Neural cell (in vitro differentiated cells): ENCODE measurements around the gene ACOT7. TPM values are rescaled to one million over a fixed set of nuclear protein-coding genes. Genes with fewer than 3 reads are reported as not detected.

Experiments used
- H2AFZ ChIP-seq: fragments of 200-600, 300-800 bp; sonication (generic), shearing (Covaris generic); 2 replicates; pipeline ENCODE4 v1.6.0; 2014; ENCODE audit warnings: low read depth, mild to moderate bottlenecking, antibody characterized with exemption, low read length, moderate library complexity
- H3F3A ChIP-seq: fragments of 200-600 bp; shearing (Covaris generic); 2 replicates; pipeline ENCODE4 v1.6.1; 2016; ENCODE audit warnings: mild to moderate bottlenecking, moderate library complexity, mixed read lengths, antibody characterized with exemption, low read length; ENCODE audit not compliant: insufficient read depth, poor library complexity, severe bottlenecking
- H3K27ac ChIP-seq: fragments of 200-600, 300-800 bp; sonication (generic), shearing (Covaris generic); 2 replicates; pipeline ENCODE4 v1.5.1; 2014; ENCODE audit warnings: mild to moderate bottlenecking, low read length, moderate library complexity
- H3K27me3 ChIP-seq: fragments of 300-800, 200-600 bp; sonication (generic), shearing (Covaris generic); 2 replicates; pipeline ENCODE4 v1.6.0; 2014; ENCODE audit warnings: mild to moderate bottlenecking, low read depth, low read length, moderate library complexity; ENCODE audit not compliant: insufficient read depth
- H3K36me3 ChIP-seq: fragments of 300-800, 200-600 bp; sonication (generic), shearing (Covaris generic); 2 replicates; pipeline ENCODE4 v1.5.1; 2014; ENCODE audit warnings: mild to moderate bottlenecking, antibody characterized with exemption, low read length, moderate library complexity; ENCODE audit not compliant: insufficient read depth
- H3K4me2 ChIP-seq: fragments of 300-800, 200-600 bp; sonication (generic), shearing (Covaris generic); 2 replicates; pipeline ENCODE4 v1.6.0; 2014; ENCODE audit warnings: mild to moderate bottlenecking, low read length
- H3K4me3 ChIP-seq: fragments of 300-800, 200-600 bp; sonication (generic), shearing (Covaris generic); 2 replicates; pipeline ENCODE4 v1.5.1; 2014; ENCODE audit warnings: mild to moderate bottlenecking, low read length, moderate library complexity
- H3K79me2 ChIP-seq: fragments of 200-600 bp; shearing (Covaris generic); replicated peaks from 2 replicates; pipeline ENCODE4 v1.6.0; 2014; ENCODE audit warnings: mild to moderate bottlenecking, low read length, moderate library complexity; ENCODE audit not compliant: insufficient read depth
- H3K9ac ChIP-seq: fragments of 300-800, 200-600 bp; sonication (generic), shearing (Covaris generic); 2 replicates; pipeline ENCODE4 v1.6.1; 2016; ENCODE audit warnings: mild to moderate bottlenecking, low read length, mixed read lengths
- H3K9me2 ChIP-seq: fragments of 200-600 bp; shearing (Covaris generic); 2 replicates; pipeline ENCODE4 v1.6.1; 2016; ENCODE audit warnings: mild to moderate bottlenecking, low read length, mixed read lengths; ENCODE audit not compliant: insufficient read depth
- H3K9me3 ChIP-seq: fragments of 200-600, 300-800 bp; sonication (generic), shearing (Covaris generic); 2 replicates; pipeline ENCODE4 v1.6.1; 2016; ENCODE audit warnings: mild to moderate bottlenecking, mixed run types, low read length, moderate library complexity, mixed read lengths
- H4K20me1 ChIP-seq: fragments of 200-600 bp; shearing (Covaris generic); 2 replicates; pipeline ENCODE4 v1.6.1; 2016; ENCODE audit warnings: mild to moderate bottlenecking, mixed run types; ENCODE audit not compliant: insufficient read depth
- CTCF ChIP-seq: fragments of 450-650 bp; IDR thresholded peaks from 2 replicates; pipeline ENCODE4 v1.5.1; 2014; ENCODE audit warnings: antibody characterized with exemption, mild to moderate bottlenecking, moderate library complexity; ENCODE audit not compliant: poor library complexity, severe bottlenecking
- EP300 ChIP-seq: fragments of 450-650 bp; conservative IDR thresholded peaks from 2 replicates; pipeline ENCODE4 v1.6.1; 2014; ENCODE audit warnings: antibody characterized with exemption, mild to moderate bottlenecking, moderate library complexity; ENCODE audit not compliant: poor library complexity, severe bottlenecking
- EZH2 ChIP-seq: fragments of 200-600, 300-800 bp; shearing (Covaris generic), sonication (generic); IDR thresholded peaks from 2 replicates; pipeline ENCODE4 v1.6.1; 2014; ENCODE audit warnings: antibody characterized with exemption, low read length, borderline replicate concordance, mild to moderate bottlenecking; ENCODE audit not compliant: insufficient read depth, poor library complexity, severe bottlenecking
- MXI1 ChIP-seq: fragments of 450-650 bp; conservative IDR thresholded peaks from 2 replicates; pipeline ENCODE4 v1.6.1; 2014; ENCODE audit warnings: antibody characterized with exemption, mild to moderate bottlenecking; ENCODE audit not compliant: poor library complexity, severe bottlenecking
- POLR2AphosphoS5 ChIP-seq: IDR thresholded peaks from 2 replicates; pipeline ENCODE4 v1.6.1; 2012
- RAD21 ChIP-seq: fragments of 450-650 bp; conservative IDR thresholded peaks from 2 replicates; pipeline ENCODE4 v1.6.1; 2014; ENCODE audit warnings: antibody characterized with exemption, mild to moderate bottlenecking, moderate library complexity
- SMC3 ChIP-seq: fragments of 450-650 bp; conservative IDR thresholded peaks from 2 replicates; pipeline ENCODE4 v1.6.1; 2014; ENCODE audit warnings: antibody characterized with exemption, mild to moderate bottlenecking, moderate library complexity; ENCODE audit not compliant: poor library complexity
- TAF1 ChIP-seq: IDR thresholded peaks from 2 replicates; pipeline ENCODE4 v1.6.1; 2012; ENCODE audit warnings: low read depth
- polyA plus RNA-seq: library from polyadenylated mRNA; depleted of rRNA; stranded (reverse); fragments of >200 nt; gene quantifications from 2 replicates; pipeline ENCODE4 v1.2.3, GENCODE V29; 2014
- TF ChIP-seq, protein P1 (sequence below): IDR thresholded peaks from 2 replicates; pipeline ENCODE4 v1.6.1; 2012; ENCODE audit warnings: borderline replicate concordance

Gene ACOT7
- polyA plus RNA-seq, 1 donor from 2014 or later, result 101 TPM

DNA sequence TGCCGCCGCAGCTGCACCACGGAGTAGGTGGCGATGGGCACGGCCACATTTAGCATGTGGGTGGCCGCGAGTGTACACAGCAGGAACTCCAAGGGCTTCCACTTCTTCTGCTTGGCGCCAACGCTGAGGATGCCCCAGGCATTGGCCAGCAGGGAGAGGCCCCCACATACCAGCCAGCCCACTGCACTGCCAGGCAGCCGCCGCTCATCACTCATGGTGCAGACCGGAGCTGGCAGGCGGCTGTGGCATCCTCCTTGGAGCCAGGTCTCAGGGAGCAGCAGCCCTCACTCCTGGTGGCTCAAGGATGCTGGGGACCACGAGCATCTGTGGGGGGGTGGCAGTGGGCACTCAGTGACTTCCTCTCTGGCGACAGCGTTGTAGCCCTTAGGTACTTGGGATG, 138.9 kb downstream of the ACOT7 start:
- no peaks in the 10 kb centered on the region for H3K9me2 ChIP-seq
- no peak overlapping the region for H3K4me3 ChIP-seq
- H4K20me1 ChIP-seq, result no peaks in the 10 kb centered on the region

GRCh38 chr1:6253380-6253779, 140.2 kb downstream of the ACOT7 start:
- Histone ChIP-seq H3F3A (no peaks in the 10 kb centered on the region), H3K27me3 (peaks cover 20% of the 10 kb centered on the region), H3K36me3 (peaks cover 7% of the 10 kb centered on the region), H3K79me2 (no peaks in the 10 kb centered on the region), H3K9me3 (no peaks in the 10 kb centered on the region), H2AFZ (no peak overlapping the region), H3K27ac (no peak overlapping the region), H3K4me2 (no peak overlapping the region), H3K9ac (no peak overlapping the region), H3K4me3 (no peak overlapping the region), H3K9me2 (no peaks in the 10 kb centered on the region), H4K20me1 (no peaks in the 10 kb centered on the region)
- no peak for TF ChIP-seq POLR2AphosphoS5
- TF ChIP-seq TAF1, result no peak
- no peak for TF ChIP-seq CTCF
- TF ChIP-seq EZH2, result no peak
- no peak for TF ChIP-seq SMC3
- no peak for TF ChIP-seq RAD21
- no peak for TF ChIP-seq EP300
- TF ChIP-seq, protein P1, sequence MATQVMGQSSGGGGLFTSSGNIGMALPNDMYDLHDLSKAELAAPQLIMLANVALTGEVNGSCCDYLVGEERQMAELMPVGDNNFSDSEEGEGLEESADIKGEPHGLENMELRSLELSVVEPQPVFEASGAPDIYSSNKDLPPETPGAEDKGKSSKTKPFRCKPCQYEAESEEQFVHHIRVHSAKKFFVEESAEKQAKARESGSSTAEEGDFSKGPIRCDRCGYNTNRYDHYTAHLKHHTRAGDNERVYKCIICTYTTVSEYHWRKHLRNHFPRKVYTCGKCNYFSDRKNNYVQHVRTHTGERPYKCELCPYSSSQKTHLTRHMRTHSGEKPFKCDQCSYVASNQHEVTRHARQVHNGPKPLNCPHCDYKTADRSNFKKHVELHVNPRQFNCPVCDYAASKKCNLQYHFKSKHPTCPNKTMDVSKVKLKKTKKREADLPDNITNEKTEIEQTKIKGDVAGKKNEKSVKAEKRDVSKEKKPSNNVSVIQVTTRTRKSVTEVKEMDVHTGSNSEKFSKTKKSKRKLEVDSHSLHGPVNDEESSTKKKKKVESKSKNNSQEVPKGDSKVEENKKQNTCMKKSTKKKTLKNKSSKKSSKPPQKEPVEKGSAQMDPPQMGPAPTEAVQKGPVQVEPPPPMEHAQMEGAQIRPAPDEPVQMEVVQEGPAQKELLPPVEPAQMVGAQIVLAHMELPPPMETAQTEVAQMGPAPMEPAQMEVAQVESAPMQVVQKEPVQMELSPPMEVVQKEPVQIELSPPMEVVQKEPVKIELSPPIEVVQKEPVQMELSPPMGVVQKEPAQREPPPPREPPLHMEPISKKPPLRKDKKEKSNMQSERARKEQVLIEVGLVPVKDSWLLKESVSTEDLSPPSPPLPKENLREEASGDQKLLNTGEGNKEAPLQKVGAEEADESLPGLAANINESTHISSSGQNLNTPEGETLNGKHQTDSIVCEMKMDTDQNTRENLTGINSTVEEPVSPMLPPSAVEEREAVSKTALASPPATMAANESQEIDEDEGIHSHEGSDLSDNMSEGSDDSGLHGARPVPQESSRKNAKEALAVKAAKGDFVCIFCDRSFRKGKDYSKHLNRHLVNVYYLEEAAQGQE, result no peak

More for the DNA sequence above, 138.9 kb downstream of the ACOT7 start:
- Histone ChIP-seq H3K4me2 (no peak overlapping the region), H3K27me3 (peaks cover 16% of the 10 kb centered on the region), H3K9ac (no peak overlapping the region), H3K79me2 (peaks cover 6% of the 10 kb centered on the region), H3F3A (no peaks in the 10 kb centered on the region), H2AFZ (no peak overlapping the region), H3K27ac (no peak overlapping the region), H3K9me3 (no peaks in the 10 kb centered on the region), H3K36me3 (peaks cover 7% of the 10 kb centered on the region)
- TF ChIP-seq TAF1 (no peak), RAD21 (no peak), SMC3 (no peak), EP300 (no peak), MXI1 (no peak), POLR2AphosphoS5 (no peak), EZH2 (no peak), CTCF (no peak)
- TF ChIP-seq, protein P1, result no peak
